Epithelial cell of esophagus (primary cell): Measurements from ENCODE around the gene TPK1.

ENCODE experiments used
- DNase-seq: peaks from one replicate; pipeline ENCODE4 v3.0.0; 2010; ENCODE audit warnings: low read depth
- H3K4me3 ChIP-seq: 2 replicates; pipeline ENCODE4 v1.5.1; 2011; ENCODE audit warnings: mild to moderate bottlenecking, low read length, control low read depth
- TF ChIP-seq, protein P1 (sequence below): IDR thresholded peaks from 2 replicates; pipeline ENCODE4 v1.5.1; 2011; ENCODE audit warnings: low read depth, mild to moderate bottlenecking, low read length, control low read depth, inconsistent platforms; ENCODE audit not compliant: insufficient read depth; ENCODE audit errors: missing control alignments

TPK1 gene

GRCh38 chr7:144529269-144529926 lies 306.5 kb downstream of the TPK1 start:
- DNase-seq: no peak
- H3K4me3 ChIP-seq: no peak overlapping the region
- TF ChIP-seq, protein P1, sequence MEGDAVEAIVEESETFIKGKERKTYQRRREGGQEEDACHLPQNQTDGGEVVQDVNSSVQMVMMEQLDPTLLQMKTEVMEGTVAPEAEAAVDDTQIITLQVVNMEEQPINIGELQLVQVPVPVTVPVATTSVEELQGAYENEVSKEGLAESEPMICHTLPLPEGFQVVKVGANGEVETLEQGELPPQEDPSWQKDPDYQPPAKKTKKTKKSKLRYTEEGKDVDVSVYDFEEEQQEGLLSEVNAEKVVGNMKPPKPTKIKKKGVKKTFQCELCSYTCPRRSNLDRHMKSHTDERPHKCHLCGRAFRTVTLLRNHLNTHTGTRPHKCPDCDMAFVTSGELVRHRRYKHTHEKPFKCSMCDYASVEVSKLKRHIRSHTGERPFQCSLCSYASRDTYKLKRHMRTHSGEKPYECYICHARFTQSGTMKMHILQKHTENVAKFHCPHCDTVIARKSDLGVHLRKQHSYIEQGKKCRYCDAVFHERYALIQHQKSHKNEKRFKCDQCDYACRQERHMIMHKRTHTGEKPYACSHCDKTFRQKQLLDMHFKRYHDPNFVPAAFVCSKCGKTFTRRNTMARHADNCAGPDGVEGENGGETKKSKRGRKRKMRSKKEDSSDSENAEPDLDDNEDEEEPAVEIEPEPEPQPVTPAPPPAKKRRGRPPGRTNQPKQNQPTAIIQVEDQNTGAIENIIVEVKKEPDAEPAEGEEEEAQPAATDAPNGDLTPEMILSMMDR: no peak

DNA sequence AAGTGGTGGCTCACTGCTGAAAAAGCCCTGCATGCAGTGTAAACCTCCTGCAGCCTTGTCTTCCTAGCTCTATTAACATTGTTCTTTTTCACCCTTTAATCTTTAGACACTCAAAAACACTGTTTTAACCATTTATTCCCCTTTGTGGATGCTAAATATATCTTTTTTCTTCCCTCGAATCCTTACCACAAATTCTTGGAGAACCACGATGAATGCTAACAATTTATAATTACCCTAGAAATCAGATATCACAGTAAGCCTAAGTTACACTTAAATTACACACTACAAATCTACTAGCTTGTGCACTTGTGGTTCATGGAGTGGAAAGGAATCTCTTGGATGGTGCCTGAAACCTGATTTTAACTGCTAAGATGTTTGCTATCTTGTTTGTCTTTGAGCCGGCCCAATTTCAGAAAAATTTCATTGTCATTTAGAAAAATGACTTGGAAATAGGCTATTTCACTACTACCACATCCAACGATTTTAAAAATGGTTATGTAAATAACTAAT lies 307.3 kb downstream of the TPK1 start:
- no peak overlapping the region for H3K4me3 ChIP-seq
- TF ChIP-seq, protein P1: no peak
- DNase-seq: no peak

GRCh38 chr7:144527051-144527471 lies 308.8 kb downstream of the TPK1 start:
- no peak overlapping the region for H3K4me3 ChIP-seq
- no peak for DNase-seq
- TF ChIP-seq, protein P1: no peak

GRCh38 chr7:144525956-144526355 lies 309.9 kb downstream of the TPK1 start:
- TF ChIP-seq, protein P1: no peak
- DNase-seq: no peak
- no peak overlapping the region for H3K4me3 ChIP-seq

GRCh38 chr7:144524271-144524670 lies 311.6 kb downstream of the TPK1 start:
- no peak overlapping the region for H3K4me3 ChIP-seq
- TF ChIP-seq, protein P1: no peak

DNA sequence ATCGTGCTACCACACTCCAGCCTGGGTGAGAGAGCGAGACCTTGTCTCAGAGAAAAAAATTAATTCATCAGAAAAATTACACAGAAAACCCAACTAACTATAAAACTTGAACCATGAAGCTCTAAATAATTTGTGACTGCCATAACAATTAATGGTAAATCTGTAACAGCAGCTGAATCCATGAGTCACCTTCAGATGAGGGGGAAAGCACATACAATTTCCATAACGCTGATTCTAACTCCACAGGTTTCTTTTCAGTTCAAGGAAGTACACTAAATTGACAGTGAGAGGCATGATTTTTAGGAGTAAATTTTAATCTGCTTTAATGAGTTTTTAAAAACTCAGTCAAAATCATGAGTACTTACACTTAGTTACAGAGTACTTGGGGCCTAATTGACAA lies 312.2 kb downstream of the TPK1 start:
- H3K4me3 ChIP-seq: no peak overlapping the region
- TF ChIP-seq, protein P1: no peak
- DNase-seq: no peak

More at GRCh38 chr7:144524271-144524670, 311.6 kb downstream of the TPK1 start:
- no peak for DNase-seq

- DNase-seq: no peak
- TF ChIP-seq, protein P1: no peak
- H3K4me3 ChIP-seq: no peak overlapping the region
Measured at GRCh38 chr7:144519925-144520324, 315.9 kb downstream of the TPK1 start.
